Heart left ventricle (tissue), 13 donors: ENCODE data around the gene SH3YL1.

Source experiments
- POLR2A ChIP-seq, 2 donors: fragments of 450-650 bp; IDR thresholded peaks; one replicate each; pipeline ENCODE4 v1.6.1; 2017; ENCODE audit warnings: antibody characterized with exemption in 2 of 2, mild to moderate bottlenecking in 2 of 2, moderate library complexity in 2 of 2
- TF ChIP-seq, protein P1 (sequence below), 12 donors: fragments of 200-600 bp; sonication (generic) in 4 of 12; IDR thresholded peaks; one replicate each; pipeline versions ENCODE4 v1.5.0 to v1.8.0; 2018 to 2022; ENCODE audit warnings: antibody characterized with exemption in 12 of 12, mild to moderate bottlenecking in 5 of 12
- donor health status: ischemic (EF 13 %, LVEDD 7.1; RV severe dilation, severe dysfunction).
- donor health status: DM: no; HTN: yes; CAD: no.
- donor health status: DM: no; HTN: no; CAD: no.
- donor health status: ischemic (EF 25% LVEDD 6.9; RV normal size, moderate dysfunction).
- donor health status: ischemic (EF 25% LVEDD 5.7; RV mildly dilated, moderate dysfunction).
- donor health status: ischemic (EF 35%, LVEDD 5.7; RV mildly dilated, moderate dysfunction).
- donor health status: nonischemic (EF 11% LVEDD 7.7; RV severe dilation, severe dysfunction).
- donor health status: DM: yes; HTN: yes; CAD: no.
- donor health status: PGD.
- donor health status: ischemic (EF 29% LVEDD 5.4; RV normal size, mild dysfunction).
- donor health status: nonischemic (EF 23%, LVEDD 6.1; RV moderate dilation, normal function).

DNA sequence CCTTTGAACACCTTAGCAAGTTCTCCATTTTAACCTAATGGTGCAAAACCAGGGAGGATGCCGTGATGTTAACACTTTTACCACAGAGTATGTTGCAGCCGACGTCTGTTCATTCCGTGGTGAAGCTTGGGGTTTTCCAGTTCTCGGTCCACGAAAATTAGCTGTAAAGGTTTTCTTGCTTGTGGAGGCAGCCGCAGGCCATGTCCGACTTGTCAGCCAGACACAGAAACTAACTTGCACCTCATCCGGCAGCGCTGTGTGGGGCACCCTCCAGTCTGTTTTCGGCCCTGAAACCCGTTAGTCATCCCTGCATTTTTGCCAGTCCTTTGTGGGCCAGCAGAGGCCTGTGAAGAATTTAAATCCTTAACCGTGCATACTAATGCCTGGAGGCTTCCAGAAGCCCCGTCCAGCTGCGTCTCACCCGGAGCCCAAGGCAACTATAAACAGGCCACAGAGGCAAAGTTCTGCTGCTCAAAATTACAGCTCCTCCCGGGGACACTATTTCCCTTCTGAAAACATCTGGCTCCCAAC lies 70.6 kb downstream of the SH3YL1 start:
- TF ChIP-seq POLR2A (IDR thresholded peaks at IDR 0.05): no peak
- TF ChIP-seq, protein P1, sequence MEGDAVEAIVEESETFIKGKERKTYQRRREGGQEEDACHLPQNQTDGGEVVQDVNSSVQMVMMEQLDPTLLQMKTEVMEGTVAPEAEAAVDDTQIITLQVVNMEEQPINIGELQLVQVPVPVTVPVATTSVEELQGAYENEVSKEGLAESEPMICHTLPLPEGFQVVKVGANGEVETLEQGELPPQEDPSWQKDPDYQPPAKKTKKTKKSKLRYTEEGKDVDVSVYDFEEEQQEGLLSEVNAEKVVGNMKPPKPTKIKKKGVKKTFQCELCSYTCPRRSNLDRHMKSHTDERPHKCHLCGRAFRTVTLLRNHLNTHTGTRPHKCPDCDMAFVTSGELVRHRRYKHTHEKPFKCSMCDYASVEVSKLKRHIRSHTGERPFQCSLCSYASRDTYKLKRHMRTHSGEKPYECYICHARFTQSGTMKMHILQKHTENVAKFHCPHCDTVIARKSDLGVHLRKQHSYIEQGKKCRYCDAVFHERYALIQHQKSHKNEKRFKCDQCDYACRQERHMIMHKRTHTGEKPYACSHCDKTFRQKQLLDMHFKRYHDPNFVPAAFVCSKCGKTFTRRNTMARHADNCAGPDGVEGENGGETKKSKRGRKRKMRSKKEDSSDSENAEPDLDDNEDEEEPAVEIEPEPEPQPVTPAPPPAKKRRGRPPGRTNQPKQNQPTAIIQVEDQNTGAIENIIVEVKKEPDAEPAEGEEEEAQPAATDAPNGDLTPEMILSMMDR (IDR thresholded peaks at IDR 0.05): no peak
